A673 (cell line): ENCODE measurements around the gene GALNT18. TPM values are rescaled to one million over a fixed set of nuclear protein-coding genes. Genes with fewer than 3 reads are reported as not detected.

Experiments used
- BruUV-seq: library from RNA; stranded (reverse); fragments of 400-500 nt; replicated peaks from 2 replicates; lab custom pipeline; 2021; lab: Mats Ljungman, UMichigan
- CTCF ChIA-PET: fragments of 300-600 bp; sonication (Branson Sonifier 250); formaldehyde crosslinking; loops from one replicate; lab custom pipeline; 2022; ENCODE audit warnings: antibody characterized with exemption; lab: Charles Lee
- POLR2A ChIA-PET: fragments of 300-600 bp; sonication (Branson Sonifier 250); formaldehyde crosslinking; loops from one replicate; lab custom pipeline; 2022; ENCODE audit warnings: antibody characterized with exemption; ENCODE audit not compliant: low non-redundant PET; lab: Charles Lee
- DNase-seq: peaks from one replicate; pipeline ENCODE4 v3.0.0-alpha.2; 2015; ENCODE audit warnings: low spot score
- H3K27ac ChIP-seq: fragments of 200-600 bp; sonication (generic); 2 replicates; pipeline ENCODE4 v1.5.1; 2016; ENCODE audit warnings: mixed run types, low read depth, mild to moderate bottlenecking, mixed read lengths, antibody characterized with exemption, low read length; ENCODE audit not compliant: poor library complexity, severe bottlenecking
- H3K27me3 ChIP-seq: fragments of 200-600 bp; sonication (generic); replicated peaks from 2 replicates; pipeline ENCODE4 v1.6.1; 2017; ENCODE audit warnings: mixed run types, low read depth, mild to moderate bottlenecking, mixed read lengths, antibody characterized with exemption, low read length; ENCODE audit not compliant: insufficient read depth, poor library complexity
- H3K36me3 ChIP-seq: fragments of 200-600 bp; sonication (generic); 2 replicates; pipeline ENCODE4 v1.6.1; 2016; ENCODE audit warnings: mixed run types, mild to moderate bottlenecking, mixed read lengths, antibody characterized with exemption, low read length; ENCODE audit not compliant: insufficient read depth, poor library complexity, severe bottlenecking
- H3K4me1 ChIP-seq: fragments of 200-600 bp; sonication (generic); 2 replicates; pipeline ENCODE4 v1.6.1; 2017; ENCODE audit warnings: mixed run types, mild to moderate bottlenecking, mixed read lengths, antibody characterized with exemption, low read length; ENCODE audit not compliant: insufficient read depth, poor library complexity, severe bottlenecking
- H3K4me3 ChIP-seq: fragments of 200-600 bp; sonication (generic); 2 replicates; pipeline ENCODE4 v1.5.1; 2016; ENCODE audit warnings: low read depth, mixed run types, mild to moderate bottlenecking, mixed read lengths, low read length; ENCODE audit not compliant: poor library complexity, severe bottlenecking
- H3K9me3 ChIP-seq: fragments of 200-600 bp; sonication (generic); 2 replicates; pipeline ENCODE4 v1.6.1; 2016; ENCODE audit warnings: mixed run types, low read depth, mild to moderate bottlenecking, mixed read lengths, antibody characterized with exemption, low read length; ENCODE audit not compliant: poor library complexity, severe bottlenecking
- EZH2 ChIP-seq: fragments of 200-600 bp; sonication (generic); IDR thresholded peaks from 2 replicates; pipeline ENCODE4 v1.6.1; 2017; ENCODE audit warnings: borderline replicate concordance, low read depth, mild to moderate bottlenecking, mixed read lengths, antibody characterized with exemption, low read length; ENCODE audit not compliant: poor library complexity, severe bottlenecking
- intact Hi-C: fragments of 100-400 bp; cut with micrococcal nuclease; formaldehyde crosslinking; loops from one replicate; pipeline ENCODE4 v1.10.0; 2022; ENCODE audit not compliant: unreplicated experiment
- total RNA-seq: library from RNA; stranded (reverse); gene quantifications from 2 replicates; pipeline ENCODE4 v1.2.3, GENCODE V29; 2021
- TF ChIP-seq, protein P1 (sequence below): fragments of 300-800, 200-600 bp; sonication (generic); conservative IDR thresholded peaks from 2 replicates; pipeline ENCODE4 v1.5.1; 2017; ENCODE audit warnings: low read depth, mild to moderate bottlenecking, antibody characterized with exemption, low read length, moderate library complexity, mixed read lengths

GALNT18 gene
- total RNA-seq, 1 experiment from 2014 or later = 0.37 TPM

DNA sequence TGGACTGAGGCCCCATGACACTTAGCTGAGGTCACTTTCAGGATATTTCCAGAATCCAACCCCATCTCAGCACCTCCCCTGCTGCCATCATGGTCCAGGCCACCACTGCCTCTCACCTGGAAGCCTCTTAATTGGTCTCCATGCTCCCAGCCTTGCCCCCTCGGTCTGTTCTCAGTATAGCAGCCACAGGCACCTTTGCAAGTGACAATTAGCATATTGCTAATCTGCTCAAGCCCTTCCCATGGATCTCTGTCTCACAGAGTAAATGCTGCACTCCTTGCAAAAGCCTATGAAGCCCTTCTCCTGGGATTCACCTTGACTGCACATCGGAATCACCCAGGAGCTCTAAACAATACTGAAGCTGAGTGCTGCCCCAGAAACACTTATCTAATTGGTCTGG, 175.2 kb downstream of the GALNT18 start:
- Histone ChIP-seq H3K27me3 (no peaks in the 10 kb centered on the region), H3K27ac (no peak overlapping the region), H3K36me3 (no peaks in the 10 kb centered on the region), H3K4me1 (no peaks in the 10 kb centered on the region), H3K4me3 (no peak overlapping the region), H3K9me3 (no peaks in the 10 kb centered on the region)
- no peak for TF ChIP-seq EZH2
- TF ChIP-seq, protein P1, sequence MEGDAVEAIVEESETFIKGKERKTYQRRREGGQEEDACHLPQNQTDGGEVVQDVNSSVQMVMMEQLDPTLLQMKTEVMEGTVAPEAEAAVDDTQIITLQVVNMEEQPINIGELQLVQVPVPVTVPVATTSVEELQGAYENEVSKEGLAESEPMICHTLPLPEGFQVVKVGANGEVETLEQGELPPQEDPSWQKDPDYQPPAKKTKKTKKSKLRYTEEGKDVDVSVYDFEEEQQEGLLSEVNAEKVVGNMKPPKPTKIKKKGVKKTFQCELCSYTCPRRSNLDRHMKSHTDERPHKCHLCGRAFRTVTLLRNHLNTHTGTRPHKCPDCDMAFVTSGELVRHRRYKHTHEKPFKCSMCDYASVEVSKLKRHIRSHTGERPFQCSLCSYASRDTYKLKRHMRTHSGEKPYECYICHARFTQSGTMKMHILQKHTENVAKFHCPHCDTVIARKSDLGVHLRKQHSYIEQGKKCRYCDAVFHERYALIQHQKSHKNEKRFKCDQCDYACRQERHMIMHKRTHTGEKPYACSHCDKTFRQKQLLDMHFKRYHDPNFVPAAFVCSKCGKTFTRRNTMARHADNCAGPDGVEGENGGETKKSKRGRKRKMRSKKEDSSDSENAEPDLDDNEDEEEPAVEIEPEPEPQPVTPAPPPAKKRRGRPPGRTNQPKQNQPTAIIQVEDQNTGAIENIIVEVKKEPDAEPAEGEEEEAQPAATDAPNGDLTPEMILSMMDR = no peak
- intact Hi-C loops = no loop called here
- no peak for DNase-seq
- no TSS peak for BruUV-seq
- ChIA-PET POLR2A (no interaction called here), CTCF (no interaction called here)

- intact Hi-C loops = no loop called here
- TF ChIP-seq, protein P1 = no peak
- no peak for TF ChIP-seq EZH2
- CTCF ChIA-PET = no interaction called here
- H3K4me3 ChIP-seq = no peak overlapping the region
- no peak overlapping the region for H3K27ac ChIP-seq
- no peaks in the 10 kb centered on the region for H3K4me1 ChIP-seq
- POLR2A ChIA-PET = no interaction called here
- H3K36me3 ChIP-seq = no peaks in the 10 kb centered on the region
- DNase-seq = no peak
- no peaks in the 10 kb centered on the region for H3K27me3 ChIP-seq
- H3K9me3 ChIP-seq = no peaks in the 10 kb centered on the region
- no TSS peak for BruUV-seq
Observed at GRCh38 chr11:11445441-11446185, 176.2 kb downstream of the GALNT18 start.

GRCh38 chr11:11444804-11445131, 177.0 kb downstream of the GALNT18 start:
- Histone ChIP-seq H3K9me3 (no peaks in the 10 kb centered on the region), H3K27me3 (no peaks in the 10 kb centered on the region), H3K4me1 (no peaks in the 10 kb centered on the region), H3K36me3 (no peaks in the 10 kb centered on the region), H3K27ac (no peak overlapping the region), H3K4me3 (no peak overlapping the region)
- no TSS peak for BruUV-seq
- TF ChIP-seq EZH2 = no peak
- TF ChIP-seq, protein P1 = no peak
- ChIA-PET CTCF (no interaction called here), POLR2A (no interaction called here)
- no peak for DNase-seq
- intact Hi-C loops = no loop called here
